HG02943 (cell line): ENCODE data around the gene TNRC6C.
"Not testable (repeated sequence)": the region's sequence is repeated elsewhere in the genome, so short reads cannot be mapped to it uniquely, and the experiment has no call there.

Source experiments
- ATAC-seq: cut with Tn5 transposase; IDR thresholded peaks from one replicate; pipeline ENCODE4 v1.9.1; 2021; ENCODE audit warnings: mild to moderate bottlenecking, low read depth, moderate library complexity; ENCODE audit not compliant: unreplicated experiment

The TNRC6C gene

GRCh38 chr17:78041386-78042179 lies 83.1 kb downstream of the TNRC6C start:
- no peak for ATAC-seq

- ATAC-seq = no peak
Observed at GRCh38 chr17:78042542-78042941, 84.0 kb downstream of the TNRC6C start.

DNA sequence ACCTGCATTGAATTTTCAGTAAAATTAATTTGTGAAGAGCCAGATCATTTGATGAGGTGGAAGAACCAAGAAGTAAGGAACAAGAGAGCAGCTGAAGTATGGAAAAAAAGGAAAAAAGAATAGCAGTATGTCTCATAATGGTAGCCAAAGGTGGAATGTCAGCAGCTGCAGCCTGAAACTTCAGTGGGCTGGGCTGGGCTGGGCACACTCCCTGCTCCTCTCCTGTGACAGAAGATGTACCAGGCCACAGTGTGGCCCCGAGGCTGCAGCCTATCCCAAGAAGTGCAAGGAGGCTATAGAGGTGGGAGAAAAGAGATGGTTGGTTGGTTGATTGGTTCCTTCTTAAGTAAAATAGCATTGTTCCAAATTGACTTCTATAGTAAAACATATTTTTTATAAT lies 84.5 kb downstream of the TNRC6C start:
- no peak for ATAC-seq

GRCh38 chr17:78044280-78044835 lies 85.9 kb downstream of the TNRC6C start:
- no peak for ATAC-seq

DNA sequence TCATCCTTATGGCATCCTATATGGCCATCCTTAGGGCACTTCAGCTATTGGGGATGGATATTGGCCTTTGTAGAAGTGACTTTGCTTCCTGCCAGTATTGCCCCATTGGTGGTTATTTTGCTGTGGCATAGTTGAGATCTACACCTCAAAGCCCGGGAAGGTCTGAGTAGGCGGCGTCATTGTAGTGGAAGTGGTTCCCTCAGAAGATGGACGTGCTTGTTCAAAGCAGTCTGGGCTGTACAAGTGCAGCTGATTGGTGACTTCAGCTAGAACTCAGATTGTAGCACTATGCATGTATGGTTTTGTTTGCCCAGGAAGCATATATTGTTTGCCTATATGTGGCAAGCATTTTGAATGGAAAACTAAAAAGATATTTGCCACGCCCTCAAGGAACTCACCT lies 86.8 kb downstream of the TNRC6C start:
- ATAC-seq = no peak

GRCh38 chr17:78046923-78047322 lies 88.4 kb downstream of the TNRC6C start:
- no peak for ATAC-seq

DNA sequence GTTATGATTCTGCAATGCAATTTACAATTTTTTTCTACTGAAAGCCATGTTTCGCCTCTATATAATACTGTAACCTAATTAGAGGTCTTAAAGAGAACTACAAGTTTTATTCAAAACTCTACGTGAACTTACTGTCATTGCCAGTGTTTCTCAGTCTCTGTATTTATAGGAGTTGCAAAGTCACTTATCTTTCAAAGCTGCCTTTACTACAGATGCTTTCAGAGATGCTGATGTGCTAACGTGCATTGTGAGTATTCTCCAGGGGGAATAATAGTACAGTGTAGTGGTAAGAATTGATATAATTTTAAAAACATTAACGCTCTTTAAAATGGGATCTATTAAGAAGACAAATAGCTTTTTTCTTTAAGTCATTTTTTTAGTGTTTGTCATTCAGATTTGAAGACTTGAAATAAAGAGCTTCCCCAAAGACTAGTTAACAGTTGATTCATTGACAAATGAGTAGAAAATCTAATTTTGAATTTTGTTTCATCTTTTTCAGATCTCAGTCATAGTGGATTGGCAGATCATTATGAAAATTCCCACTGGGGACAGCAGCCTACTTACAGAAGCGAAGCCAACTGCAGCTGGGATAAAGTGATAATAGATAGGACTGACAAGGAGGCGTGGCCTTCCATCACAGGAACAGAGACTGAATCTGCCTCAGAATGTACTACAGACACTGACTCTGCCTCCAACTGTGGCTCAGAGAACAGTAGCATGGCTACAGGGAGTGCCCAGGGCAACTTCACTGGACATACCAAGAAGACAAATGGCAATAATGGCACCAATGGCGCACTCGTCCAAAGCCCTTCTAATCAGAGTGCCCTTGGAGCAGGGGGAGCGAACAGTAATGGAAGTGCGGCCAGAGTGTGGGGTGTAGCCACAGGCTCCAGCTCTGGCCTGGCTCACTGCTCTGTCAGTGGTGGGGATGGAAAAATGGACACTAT lies 90.1 kb downstream of the TNRC6C start:
- no peak for ATAC-seq

- no peak for ATAC-seq
Observed at GRCh38 chr17:78049609-78050008, 91.1 kb downstream of the TNRC6C start.

DNA sequence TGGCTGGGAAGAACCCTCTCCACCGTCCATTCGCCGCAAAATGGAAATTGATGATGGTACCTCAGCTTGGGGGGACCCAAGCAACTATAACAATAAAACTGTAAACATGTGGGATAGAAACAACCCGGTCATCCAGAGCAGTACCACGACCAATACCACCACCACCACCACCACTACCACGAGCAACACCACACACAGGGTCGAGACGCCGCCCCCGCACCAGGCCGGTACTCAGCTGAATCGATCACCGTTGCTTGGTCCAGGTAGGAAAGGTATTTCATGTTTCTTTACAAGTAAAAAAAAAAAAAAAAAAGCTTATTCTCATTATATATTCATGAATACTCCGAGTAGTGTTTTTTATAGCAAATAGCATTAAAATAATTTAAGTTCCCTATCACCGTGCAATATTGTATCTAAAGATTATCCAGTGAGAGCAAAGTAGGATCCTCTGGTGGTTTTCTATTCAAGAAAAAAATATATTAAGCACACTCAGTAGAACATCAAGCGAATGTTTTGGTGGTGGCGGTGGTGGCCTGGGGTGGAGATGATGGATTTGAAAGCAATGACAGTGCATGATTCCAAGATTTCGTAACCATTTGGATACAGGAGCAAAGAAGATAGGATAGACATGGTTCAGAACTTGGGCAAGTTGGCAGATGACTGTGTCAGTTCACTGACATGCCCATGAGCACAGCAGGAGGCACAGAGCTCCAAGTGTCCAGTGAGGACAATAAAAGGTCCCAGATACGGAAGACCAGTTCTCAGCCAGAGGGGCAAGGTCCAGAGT lies 92.9 kb downstream of the TNRC6C start:
- no peak for ATAC-seq

- ATAC-seq = no peak
Observed at GRCh38 chr17:78053777-78054468, 95.4 kb downstream of the TNRC6C start.

DNA sequence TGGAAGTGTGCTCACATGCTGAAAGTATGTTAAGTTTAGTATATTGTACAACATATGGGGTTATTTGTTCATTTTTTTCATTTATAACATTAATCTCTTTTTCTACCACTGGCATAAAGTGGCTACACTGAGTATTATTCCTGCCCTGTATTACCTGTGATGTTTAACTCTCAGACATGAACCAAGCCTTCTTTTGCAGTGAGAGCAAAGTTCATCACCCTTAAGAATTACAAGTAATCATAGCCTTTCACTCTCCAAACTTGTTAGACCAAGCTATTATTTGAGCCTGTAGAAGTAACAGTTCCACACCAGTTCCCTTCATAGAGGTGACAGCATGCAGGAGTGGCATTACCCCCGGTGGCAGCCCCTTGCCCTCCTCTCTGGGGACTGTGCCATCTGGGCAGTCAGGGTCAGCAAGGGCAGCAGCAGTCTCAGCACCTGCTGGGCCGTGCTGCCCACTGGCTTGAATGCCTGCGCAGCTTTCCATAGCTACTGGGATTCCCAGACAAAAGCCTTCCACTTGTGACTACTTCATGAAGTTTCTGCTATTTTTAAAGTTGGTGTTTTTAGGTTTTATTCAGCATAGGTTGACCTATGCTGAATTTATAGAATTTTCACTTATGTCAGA lies 98.7 kb downstream of the TNRC6C start:
- no peak for ATAC-seq

DNA sequence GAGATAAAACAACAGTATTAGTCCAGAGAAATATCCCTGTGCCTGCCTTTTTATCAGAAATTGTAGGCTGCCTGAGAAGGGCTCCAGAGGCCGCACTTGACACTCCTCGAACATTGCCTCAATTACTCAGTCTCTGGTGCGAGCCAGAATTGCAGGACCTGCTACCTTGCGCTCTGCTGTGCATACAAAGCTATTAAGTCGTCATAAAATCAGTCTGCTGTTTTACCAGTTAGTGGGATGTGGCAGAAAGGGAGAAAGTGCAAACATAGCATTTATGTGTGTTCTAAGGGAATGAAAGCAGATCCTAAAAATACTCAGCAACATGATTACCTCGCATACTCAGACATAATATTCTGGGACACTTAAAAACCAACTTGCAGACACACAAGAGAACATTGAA lies 99.5 kb downstream of the TNRC6C start:
- ATAC-seq = no peak

GRCh38 chr17:78058581-78058980 lies 100.1 kb downstream of the TNRC6C start:
- ATAC-seq = no peak

DNA sequence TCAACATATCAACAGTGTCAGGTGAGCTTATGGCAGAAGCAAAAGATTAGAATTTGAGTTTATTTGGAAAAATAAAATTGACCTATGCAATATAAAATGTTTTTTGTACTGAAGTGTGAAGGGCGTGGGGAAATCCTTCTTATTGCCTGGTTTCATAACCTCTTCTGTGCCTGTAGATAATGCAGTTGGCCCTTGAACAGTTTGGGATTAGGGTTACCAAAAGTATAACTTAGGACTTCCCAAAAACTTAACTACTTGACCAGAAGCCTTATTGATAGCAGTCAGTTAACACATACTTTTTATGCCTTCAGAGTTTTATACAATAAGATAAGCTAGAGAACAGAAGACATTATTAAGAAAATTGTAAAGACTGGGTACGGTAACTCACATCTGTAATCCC lies 104.1 kb downstream of the TNRC6C start:
- no peak for ATAC-seq

- no peak for ATAC-seq
Observed at GRCh38 chr17:78063489-78063888, 105.0 kb downstream of the TNRC6C start.

DNA sequence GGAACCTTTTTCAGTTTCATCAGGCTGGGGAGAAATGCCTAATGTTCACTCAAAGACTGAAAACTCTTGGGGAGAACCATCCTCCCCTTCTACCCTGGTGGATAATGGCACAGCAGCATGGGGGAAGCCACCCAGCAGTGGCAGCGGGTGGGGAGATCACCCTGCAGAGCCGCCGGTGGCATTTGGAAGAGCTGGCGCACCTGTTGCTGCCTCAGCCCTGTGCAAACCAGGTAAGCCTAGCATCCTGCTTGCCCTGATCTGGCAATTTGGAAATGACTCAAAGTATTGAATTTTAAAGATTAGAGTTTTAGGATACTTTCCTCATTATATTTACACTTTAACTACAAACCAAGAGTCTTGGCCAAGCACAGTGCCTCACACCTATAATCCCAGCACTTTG lies 106.2 kb downstream of the TNRC6C start:
- ATAC-seq = no peak

DNA sequence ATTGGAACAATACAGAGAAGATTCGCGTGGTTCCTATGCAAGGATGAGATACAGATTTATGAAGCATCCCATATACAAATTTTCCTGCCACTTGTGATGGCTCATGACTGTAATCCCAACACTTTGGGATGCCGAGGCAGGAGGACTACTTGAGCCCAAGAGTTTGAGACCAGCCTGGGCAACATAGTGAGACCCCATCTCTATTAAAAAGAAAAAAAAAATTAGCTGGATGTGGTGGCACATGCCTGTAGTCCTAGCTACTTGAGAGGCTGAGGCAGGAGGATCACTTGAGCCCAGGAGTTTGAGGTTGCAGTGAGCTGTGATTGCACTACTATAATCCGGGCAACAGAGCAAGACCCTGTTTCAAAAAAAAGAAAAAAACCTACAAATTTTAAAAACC lies 108.5 kb downstream of the TNRC6C start:
- ATAC-seq = not testable (repeated sequence)

DNA sequence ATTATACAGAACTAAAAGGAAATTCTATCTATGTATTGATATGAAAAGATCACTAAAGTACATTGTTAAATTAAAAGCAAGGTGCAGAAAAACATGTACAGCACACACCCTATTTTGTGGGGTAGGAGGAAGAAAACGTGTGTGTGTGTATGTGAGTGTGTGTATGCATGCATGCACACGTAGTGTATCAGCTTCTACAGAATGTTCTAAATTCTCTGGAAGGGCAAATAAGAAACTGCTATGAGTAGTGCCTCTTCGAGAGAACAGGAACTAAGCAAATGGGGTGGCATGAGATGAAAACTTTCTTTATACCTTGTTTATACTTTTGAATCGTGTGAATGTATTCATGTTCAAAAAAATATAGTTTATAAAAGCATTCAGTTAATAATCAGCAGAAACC lies 111.2 kb downstream of the TNRC6C start:
- ATAC-seq = no peak

GRCh38 chr17:78072961-78073360 lies 114.5 kb downstream of the TNRC6C start:
- ATAC-seq = no peak
